Measurements from ENCODE around the gene LRRC3B.

DNA sequence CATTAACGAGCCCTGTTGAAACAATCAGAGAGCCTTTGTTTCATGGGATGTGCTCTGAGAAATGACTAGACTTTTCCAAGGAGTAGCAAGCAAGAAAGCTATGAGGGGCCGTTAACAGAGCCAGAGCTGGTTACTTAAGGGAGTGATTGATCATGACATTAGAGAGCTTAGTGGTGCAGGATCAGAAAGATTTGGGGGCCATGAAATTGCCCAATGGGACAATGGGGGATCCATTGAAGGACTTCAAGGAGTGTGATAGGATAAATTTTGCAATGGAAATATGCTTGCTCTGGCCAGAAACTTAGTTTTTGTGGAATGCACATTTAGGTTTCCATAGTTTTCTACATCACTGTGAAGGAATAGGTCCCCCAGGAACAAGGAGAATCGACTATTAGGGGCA, 45.6 kb downstream of the LRRC3B start:
- TF ChIP-seq POLR2A (IDR thresholded peaks at IDR 0.05; ENCODE audit: low read depth), result no peak
- TF ChIP-seq, protein P1, sequence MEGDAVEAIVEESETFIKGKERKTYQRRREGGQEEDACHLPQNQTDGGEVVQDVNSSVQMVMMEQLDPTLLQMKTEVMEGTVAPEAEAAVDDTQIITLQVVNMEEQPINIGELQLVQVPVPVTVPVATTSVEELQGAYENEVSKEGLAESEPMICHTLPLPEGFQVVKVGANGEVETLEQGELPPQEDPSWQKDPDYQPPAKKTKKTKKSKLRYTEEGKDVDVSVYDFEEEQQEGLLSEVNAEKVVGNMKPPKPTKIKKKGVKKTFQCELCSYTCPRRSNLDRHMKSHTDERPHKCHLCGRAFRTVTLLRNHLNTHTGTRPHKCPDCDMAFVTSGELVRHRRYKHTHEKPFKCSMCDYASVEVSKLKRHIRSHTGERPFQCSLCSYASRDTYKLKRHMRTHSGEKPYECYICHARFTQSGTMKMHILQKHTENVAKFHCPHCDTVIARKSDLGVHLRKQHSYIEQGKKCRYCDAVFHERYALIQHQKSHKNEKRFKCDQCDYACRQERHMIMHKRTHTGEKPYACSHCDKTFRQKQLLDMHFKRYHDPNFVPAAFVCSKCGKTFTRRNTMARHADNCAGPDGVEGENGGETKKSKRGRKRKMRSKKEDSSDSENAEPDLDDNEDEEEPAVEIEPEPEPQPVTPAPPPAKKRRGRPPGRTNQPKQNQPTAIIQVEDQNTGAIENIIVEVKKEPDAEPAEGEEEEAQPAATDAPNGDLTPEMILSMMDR (IDR thresholded peaks at IDR 0.05), result no peak
- no peak for TF ChIP-seq POLR2AphosphoS5 (IDR thresholded peaks at IDR 0.05)
